SJCRH30 (cell line): ENCODE data around the gene ALLC. TPM values are rescaled to one million over a fixed set of nuclear protein-coding genes. Genes with fewer than 3 reads are reported as not detected.
A peak's percentile ranks its signal among the peaks of the same experiment; 100 is the strongest.

ENCODE experiments used
- DNase-seq, 2 experiments: peaks; one replicate each; pipeline ENCODE4 v3.0.0-alpha.2; 2015 to 2020
- H3K27ac ChIP-seq: fragments of 250-450 bp; sonication (Bioruptor Pico); 2 replicates; pipeline ENCODE4 v1.5.1; 2020; ENCODE audit warnings: mild to moderate bottlenecking, moderate library complexity
- H3K27me3 ChIP-seq: fragments of 250-450 bp; sonication (Bioruptor Pico); 2 replicates; pipeline ENCODE4 v1.5.1; 2020; ENCODE audit warnings: mild to moderate bottlenecking, moderate library complexity
- H3K36me3 ChIP-seq: fragments of 250-450 bp; sonication (Bioruptor Pico); 2 replicates; pipeline ENCODE4 v1.5.1; 2020; ENCODE audit warnings: mild to moderate bottlenecking, moderate library complexity
- H3K4me1 ChIP-seq: fragments of 250-450 bp; sonication (Bioruptor Pico); 2 replicates; pipeline ENCODE4 v1.5.1; 2020; ENCODE audit warnings: mild to moderate bottlenecking, moderate library complexity
- H3K4me3 ChIP-seq: fragments of 250-450 bp; sonication (Bioruptor Pico); 2 replicates; pipeline ENCODE4 v1.5.1; 2020; ENCODE audit warnings: mild to moderate bottlenecking, moderate library complexity
- H3K9me3 ChIP-seq: fragments of 250-450 bp; sonication (Bioruptor Pico); replicated peaks from 2 replicates; pipeline ENCODE4 v1.5.1; 2020; ENCODE audit warnings: mild to moderate bottlenecking, moderate library complexity
- total RNA-seq: library from RNA; depleted of rRNA; stranded (reverse); fragments of >200 nt; shearing (Covaris generic); gene quantifications from 2 replicates; pipeline ENCODE4 v1.2.3, GENCODE V29; 2014

ALLC gene
- total RNA-seq, 1 experiment from 2014 or later = not detected

- H3K4me1 ChIP-seq = no peaks in the 10 kb centered on the region
- no peak overlapping the region for H3K27ac ChIP-seq
- no peaks in the 10 kb centered on the region for H3K36me3 ChIP-seq
- no peak overlapping the region for H3K4me3 ChIP-seq
- no peak for DNase-seq
- H3K27me3 ChIP-seq = 0 out of 2 replicates have a peak, but pooled peaks cover 6% of the 10 kb centered on the region
- H3K9me3 ChIP-seq = no peaks in the 10 kb centered on the region
Observed at GRCh38 chr2:3709225-3709624, 51.2 kb downstream of the ALLC start.

- Histone ChIP-seq H3K4me1 (no peaks in the 10 kb centered on the region), H3K27me3 (no peaks in the 10 kb centered on the region), H3K36me3 (no peaks in the 10 kb centered on the region), H3K27ac (no peak overlapping the region), H3K9me3 (no peaks in the 10 kb centered on the region), H3K4me3 (no peak overlapping the region)
- no peak for DNase-seq
Observed at GRCh38 chr2:3712424-3712823, 54.4 kb downstream of the ALLC start.

DNA sequence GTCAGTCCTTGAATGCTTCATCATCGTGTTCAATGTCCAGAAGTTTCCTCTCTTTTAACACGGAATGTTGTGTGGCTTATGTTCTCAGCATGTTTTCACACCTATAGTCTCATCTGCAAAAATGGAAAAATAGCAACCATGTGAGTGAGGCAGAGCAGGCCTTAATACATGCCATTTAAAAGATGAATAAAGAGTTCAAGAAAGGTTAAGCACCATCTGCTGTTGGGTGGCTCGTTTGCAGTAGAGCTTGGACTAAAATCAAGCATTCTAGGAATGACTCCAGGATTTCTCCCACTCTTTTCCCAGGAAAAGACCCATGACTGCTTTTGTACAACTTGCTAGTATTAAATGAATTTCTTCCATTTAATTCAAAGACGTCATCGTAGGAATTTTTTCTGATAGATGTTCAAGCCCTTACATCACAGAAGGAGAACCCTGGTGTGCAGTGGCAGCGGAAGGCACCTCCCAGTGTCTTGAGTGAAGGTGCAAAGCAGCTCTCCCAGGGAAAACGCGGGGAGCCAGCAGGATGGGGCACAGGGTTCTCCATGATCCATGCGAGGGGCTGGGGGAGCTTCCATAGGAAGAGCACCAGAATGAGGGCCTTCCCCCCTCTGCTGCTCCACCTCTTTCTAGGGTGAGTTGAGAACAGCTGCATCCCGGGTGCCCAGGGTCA lies 55.0 kb downstream of the ALLC start:
- H3K36me3 ChIP-seq = no peaks in the 10 kb centered on the region
- H3K4me1 ChIP-seq = no peaks in the 10 kb centered on the region
- H3K27me3 ChIP-seq = no peaks in the 10 kb centered on the region
- no peak for DNase-seq
- no peak overlapping the region for H3K4me3 ChIP-seq
- no peak overlapping the region for H3K27ac ChIP-seq
- H3K9me3 ChIP-seq = no peaks in the 10 kb centered on the region

- no peak overlapping the region for H3K4me3 ChIP-seq
- no peaks in the 10 kb centered on the region for H3K36me3 ChIP-seq
- H3K27ac ChIP-seq = no peak overlapping the region
- H3K9me3 ChIP-seq = no peaks in the 10 kb centered on the region
- no peaks in the 10 kb centered on the region for H3K27me3 ChIP-seq
- DNase-seq = no peak
- H3K4me1 ChIP-seq = no peaks in the 10 kb centered on the region
Observed at GRCh38 chr2:3718679-3719078, 60.7 kb downstream of the ALLC start.

DNA sequence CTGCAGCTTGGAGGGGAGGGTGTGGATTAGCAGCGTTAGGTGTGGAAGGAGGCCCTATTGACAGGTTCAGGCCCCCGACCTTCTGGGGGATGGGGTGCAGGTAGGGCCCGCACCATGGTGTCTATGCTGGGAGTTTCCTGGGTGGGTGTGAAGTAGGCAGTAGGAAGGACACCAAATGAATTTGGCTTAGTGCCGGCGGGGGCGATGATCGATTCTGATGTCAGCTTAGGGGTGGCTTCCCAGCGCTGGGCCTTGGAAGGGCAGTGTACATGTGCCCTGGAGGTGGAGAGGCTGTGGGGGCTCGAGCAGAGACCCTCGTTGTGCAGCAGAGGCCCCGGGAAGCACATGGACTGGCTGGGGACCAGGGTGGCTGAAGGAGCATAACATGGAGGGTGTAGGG lies 67.0 kb downstream of the ALLC start:
- Histone ChIP-seq H3K27ac (no peak overlapping the region), H3K9me3 (no peaks in the 10 kb centered on the region), H3K4me1 (no peaks in the 10 kb centered on the region), H3K4me3 (no peak overlapping the region), H3K36me3 (no peaks in the 10 kb centered on the region), H3K27me3 (peaks cover 12% of the 10 kb centered on the region; the same call in 1 of the 2 replicates)
- DNase-seq = no peak

DNA sequence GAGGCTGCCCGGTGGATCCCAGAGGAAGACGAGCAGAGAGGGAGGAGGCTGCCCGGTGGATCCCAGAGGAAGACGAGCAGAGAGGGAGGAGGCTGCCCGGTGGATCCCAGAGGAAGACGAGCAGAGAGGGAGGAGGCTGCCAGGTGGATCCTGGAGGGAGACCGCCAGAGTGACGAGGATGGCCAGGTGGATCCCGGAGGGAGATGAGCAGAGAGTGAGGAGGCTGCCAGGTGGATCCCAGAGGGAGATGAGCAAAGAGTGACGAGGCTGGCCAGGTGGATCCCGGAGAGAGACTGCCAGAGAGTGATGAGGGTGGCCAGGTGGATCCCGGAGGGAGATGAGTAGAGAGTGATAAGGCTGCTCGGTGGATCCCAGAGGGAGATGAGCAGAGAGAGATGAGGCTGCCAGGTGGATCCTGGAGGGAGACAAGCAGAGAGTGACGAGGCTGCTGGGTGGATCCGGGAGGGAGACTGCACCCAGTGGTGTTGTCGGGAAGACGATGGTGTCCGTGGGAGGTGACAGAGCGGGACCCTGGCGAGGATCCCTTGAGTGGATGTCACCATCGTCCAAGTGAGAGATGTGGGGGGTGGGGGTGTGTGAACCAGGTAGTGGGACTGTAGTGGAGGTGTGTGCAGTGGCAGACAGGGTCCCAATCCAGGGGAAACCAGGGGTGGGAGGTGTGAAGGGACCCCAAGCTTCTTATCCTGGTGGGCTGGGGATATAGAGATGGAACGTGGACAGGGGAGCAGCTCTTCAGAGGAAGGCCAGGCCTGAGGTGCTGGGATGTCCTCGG lies 67.7 kb downstream of the ALLC start:
- H3K36me3 ChIP-seq = no peaks in the 10 kb centered on the region
- H3K9me3 ChIP-seq = no peaks in the 10 kb centered on the region
- no peak overlapping the region for H3K4me3 ChIP-seq
- peaks cover 12% of the 10 kb centered on the region; the same call in 1 of the 2 replicates for H3K27me3 ChIP-seq
- no peak overlapping the region for H3K27ac ChIP-seq
- DNase-seq = peak; percentile 16
- no peaks in the 10 kb centered on the region for H3K4me1 ChIP-seq

- Histone ChIP-seq H3K4me3 (no peak overlapping the region), H3K9me3 (no peaks in the 10 kb centered on the region), H3K4me1 (no peaks in the 10 kb centered on the region), H3K27me3 (peaks cover 15% of the 10 kb centered on the region; the same call in 1 of the 2 replicates), H3K36me3 (no peaks in the 10 kb centered on the region), H3K27ac (no peak overlapping the region)
- no peak for DNase-seq
Observed at GRCh38 chr2:3726511-3726910, 68.5 kb downstream of the ALLC start.

- H3K36me3 ChIP-seq = no peaks in the 10 kb centered on the region
- no peak overlapping the region for H3K4me3 ChIP-seq
- no peaks in the 10 kb centered on the region for H3K4me1 ChIP-seq
- peaks cover 15% of the 10 kb centered on the region; the same call in 1 of the 2 replicates for H3K27me3 ChIP-seq
- H3K27ac ChIP-seq = no peak overlapping the region
- no peak for DNase-seq
- no peaks in the 10 kb centered on the region for H3K9me3 ChIP-seq
Observed at GRCh38 chr2:3727397-3728045, 69.5 kb downstream of the ALLC start.

DNA sequence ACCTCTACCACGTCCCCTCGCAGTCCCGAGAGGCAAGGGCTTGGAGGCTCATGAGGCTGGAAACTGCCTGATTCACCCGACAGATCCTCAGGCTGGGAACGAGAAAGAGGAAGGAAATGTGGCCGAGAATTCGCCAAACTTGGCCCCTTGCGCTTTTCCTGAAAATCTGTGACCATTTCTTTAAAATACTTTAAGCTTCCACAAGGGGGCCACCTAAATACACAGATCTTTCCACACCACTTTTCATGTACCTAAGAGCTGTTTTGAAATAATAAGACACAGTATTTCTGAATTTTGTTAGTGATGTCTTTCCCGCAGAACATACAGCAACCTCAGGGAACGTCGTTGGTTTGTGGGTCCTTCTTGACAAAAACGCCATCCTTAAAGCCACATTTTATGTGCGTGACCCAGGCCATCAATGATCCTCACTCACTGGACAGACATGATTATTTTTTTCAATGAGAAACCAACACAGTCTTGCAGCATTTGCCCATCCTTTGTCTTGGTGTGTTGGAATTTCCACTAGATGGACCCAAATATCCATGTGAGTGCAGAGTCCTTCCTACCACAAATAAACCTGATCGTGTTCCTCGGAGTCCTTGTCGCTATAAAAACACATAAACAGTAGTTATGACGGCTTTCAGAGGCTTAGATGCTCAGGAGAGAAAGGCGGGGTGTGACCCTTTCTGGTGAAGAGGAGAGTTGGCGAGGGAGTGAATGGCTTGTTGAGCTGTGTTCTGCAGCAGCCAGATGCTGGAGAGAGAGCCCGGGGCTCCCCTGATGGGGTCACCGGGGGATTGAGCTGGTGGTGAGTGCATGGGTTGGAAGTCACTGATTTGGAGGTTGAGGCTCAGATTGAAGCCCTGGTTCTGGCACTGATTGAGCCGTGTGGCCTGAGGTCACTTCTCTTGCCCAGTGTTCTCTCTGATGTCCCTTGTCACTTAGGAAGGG lies 70.4 kb downstream of the ALLC start:
- no peak overlapping the region for H3K4me3 ChIP-seq
- DNase-seq = peak in 1 of 2 experiments; percentile 69
- H3K27ac ChIP-seq = no peak overlapping the region
- no peaks in the 10 kb centered on the region for H3K36me3 ChIP-seq
- no peaks in the 10 kb centered on the region for H3K4me1 ChIP-seq
- H3K27me3 ChIP-seq = peaks cover 15% of the 10 kb centered on the region; the same call in 1 of the 2 replicates
- no peaks in the 10 kb centered on the region for H3K9me3 ChIP-seq

DNA sequence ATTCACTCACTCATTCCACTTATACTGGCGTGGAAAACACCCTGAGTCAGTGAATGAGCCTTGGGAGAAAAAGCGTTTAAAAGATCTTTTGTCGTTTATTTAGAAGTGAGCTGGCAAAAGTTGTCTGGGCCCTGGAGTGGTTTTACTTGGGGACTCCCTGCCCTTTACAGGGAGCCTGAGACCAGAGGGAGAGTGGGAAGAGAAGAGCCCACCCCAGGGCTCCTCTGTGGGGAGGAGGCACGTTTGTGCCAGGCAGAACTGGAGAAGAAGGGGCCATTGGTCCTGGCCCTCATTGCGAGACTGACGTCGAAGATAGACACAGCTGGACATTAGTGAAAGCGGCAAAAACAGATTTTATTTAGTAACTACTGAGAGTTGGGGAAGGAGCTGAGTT lies 71.1 kb downstream of the ALLC start:
- H3K27me3 ChIP-seq = peaks cover 19% of the 10 kb centered on the region; the same call in 1 of the 2 replicates
- H3K9me3 ChIP-seq = no peaks in the 10 kb centered on the region
- H3K4me1 ChIP-seq = no peaks in the 10 kb centered on the region
- no peaks in the 10 kb centered on the region for H3K36me3 ChIP-seq
- H3K27ac ChIP-seq = no peak overlapping the region
- H3K4me3 ChIP-seq = no peak overlapping the region
- DNase-seq = no peak

- no peaks in the 10 kb centered on the region for H3K36me3 ChIP-seq
- no peak overlapping the region for H3K4me3 ChIP-seq
- no peaks in the 10 kb centered on the region for H3K4me1 ChIP-seq
- H3K27me3 ChIP-seq = peaks cover 19% of the 10 kb centered on the region; the same call in 1 of the 2 replicates
- no peak overlapping the region for H3K27ac ChIP-seq
- DNase-seq = no peak
- H3K9me3 ChIP-seq = no peaks in the 10 kb centered on the region
Observed at GRCh38 chr2:3729786-3730185, 71.8 kb downstream of the ALLC start.

DNA sequence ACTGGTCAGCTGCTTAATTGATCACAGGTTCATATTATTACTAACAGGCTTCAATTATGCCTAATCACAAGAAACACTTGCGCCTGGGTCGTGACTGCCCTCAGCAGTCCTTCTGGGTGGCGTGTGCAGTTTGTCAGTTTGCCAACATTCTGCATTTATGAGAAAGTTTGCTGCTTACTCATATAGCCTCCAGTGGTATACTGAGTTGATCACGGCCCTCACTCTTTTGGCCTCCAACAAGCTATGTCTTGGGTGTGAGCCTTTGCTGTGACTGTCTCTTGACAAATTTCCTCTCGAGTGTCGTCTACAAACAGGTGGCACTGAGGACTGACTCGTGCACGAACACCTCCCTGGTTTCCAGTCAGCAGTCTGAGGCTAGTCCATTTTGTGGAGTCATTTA lies 72.6 kb downstream of the ALLC start:
- Histone ChIP-seq H3K27me3 (peaks cover 19% of the 10 kb centered on the region; the same call in 1 of the 2 replicates), H3K4me1 (no peaks in the 10 kb centered on the region), H3K36me3 (no peaks in the 10 kb centered on the region), H3K27ac (no peak overlapping the region), H3K4me3 (no peak overlapping the region), H3K9me3 (no peaks in the 10 kb centered on the region)
- no peak for DNase-seq

GRCh38 chr2:3731829-3732228 lies 73.8 kb downstream of the ALLC start:
- no peaks in the 10 kb centered on the region for H3K36me3 ChIP-seq
- no peak overlapping the region for H3K27ac ChIP-seq
- no peak for DNase-seq
- peaks cover 23% of the 10 kb centered on the region; the same call in 1 of the 2 replicates for H3K27me3 ChIP-seq
- H3K4me3 ChIP-seq = no peak overlapping the region
- H3K4me1 ChIP-seq = no peaks in the 10 kb centered on the region
- H3K9me3 ChIP-seq = no peaks in the 10 kb centered on the region

DNA sequence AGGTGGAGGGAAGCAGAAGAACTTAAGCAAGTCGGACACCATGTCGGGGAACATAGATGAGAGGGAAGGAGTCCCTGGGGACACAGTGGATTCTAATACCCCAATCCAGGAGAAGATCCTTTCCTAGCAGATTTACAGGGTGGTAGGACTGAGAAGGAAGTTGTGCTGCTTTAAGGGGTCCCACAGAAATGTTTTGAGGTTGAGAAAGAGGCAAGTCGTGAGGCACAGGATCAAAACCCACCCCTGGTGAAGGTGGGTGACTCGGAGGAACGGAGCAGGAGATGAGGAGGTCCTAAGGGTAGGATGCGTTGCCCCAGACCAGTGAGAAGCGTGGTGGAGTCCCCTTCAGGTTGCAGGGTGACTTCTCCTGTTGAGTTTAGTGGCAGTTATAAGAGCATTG lies 78.1 kb downstream of the ALLC start:
- no peaks in the 10 kb centered on the region for H3K4me1 ChIP-seq
- DNase-seq = no peak

More for the DNA sequence above, 78.1 kb downstream of the ALLC start:
- H3K36me3 ChIP-seq = no peaks in the 10 kb centered on the region
- H3K27ac ChIP-seq = no peak overlapping the region
- peaks cover 14% of the 10 kb centered on the region; the same call in 1 of the 2 replicates for H3K27me3 ChIP-seq
- no peak overlapping the region for H3K4me3 ChIP-seq
- H3K9me3 ChIP-seq = no peaks in the 10 kb centered on the region
